SK-N-SH (cell line): ENCODE measurements around the gene CLK2. TPM values are rescaled to one million over a fixed set of nuclear protein-coding genes. Genes with fewer than 3 reads are reported as not detected.
A peak's percentile ranks its signal among the peaks of the same experiment; 100 is the strongest.

Experiments used
- CTCF ChIP-seq: fragments of 200-600 bp; sonication (generic); IDR thresholded peaks from 2 replicates; pipeline ENCODE4 v1.6.1; 2017; ENCODE audit warnings: antibody characterized with exemption, mild to moderate bottlenecking, moderate library complexity
- EZH2phosphoT487 ChIP-seq: fragments of 200-600 bp; sonication (generic); IDR thresholded peaks from 2 replicates; pipeline ENCODE4 v1.6.1; 2017; ENCODE audit warnings: low read depth, mixed run types, mild to moderate bottlenecking, antibody characterized with exemption, moderate library complexity, borderline replicate concordance
- FOSL2 ChIP-seq: IDR thresholded peaks from 2 replicates; pipeline ENCODE4 v1.4.0; 2012; ENCODE audit warnings: low read depth, mild to moderate bottlenecking, moderate library complexity, borderline replicate concordance
- FOXJ3 ChIP-seq: sonication (generic); formaldehyde crosslinking; IDR thresholded peaks from 2 replicates; pipeline ENCODE4 v1.5.1; 2020; ENCODE audit warnings: mild to moderate bottlenecking, missing genetic modification reagents
- FOXM1 ChIP-seq: IDR thresholded peaks from 2 replicates; pipeline ENCODE4 v1.4.0; 2012; ENCODE audit warnings: low read depth, mild to moderate bottlenecking
- GABPA ChIP-seq: IDR thresholded peaks from 2 replicates; pipeline ENCODE4 v1.4.0; 2012; ENCODE audit warnings: low read depth, mild to moderate bottlenecking
- MAX ChIP-seq: IDR thresholded peaks from 2 replicates; pipeline ENCODE4 v1.4.0; 2012; ENCODE audit warnings: low read depth
- MEF2A ChIP-seq: IDR thresholded peaks from 2 replicates; pipeline ENCODE4 v1.4.0; 2012; ENCODE audit warnings: low read depth, borderline replicate concordance
- NRF1 ChIP-seq: IDR thresholded peaks from 2 replicates; pipeline ENCODE4 v1.6.1; 2012; ENCODE audit warnings: low read depth, mild to moderate bottlenecking, low read length
- PBX3 ChIP-seq: IDR thresholded peaks from 2 replicates; pipeline ENCODE4; 2012
- RCOR1 ChIP-seq: fragments of 150-350 bp; IDR thresholded peaks from 2 replicates; pipeline ENCODE4 v1.6.1; 2017; ENCODE audit warnings: antibody characterized with exemption, low read length
- REST ChIP-seq: IDR thresholded peaks from 2 replicates; pipeline ENCODE4 v1.6.1; 2012; ENCODE audit warnings: mild to moderate bottlenecking, low read depth, low read length, moderate library complexity
- RXRA ChIP-seq: IDR thresholded peaks from 2 replicates; pipeline ENCODE4 v1.4.0; 2012; ENCODE audit warnings: low read depth, mild to moderate bottlenecking, borderline replicate concordance
- SIN3A ChIP-seq: IDR thresholded peaks from 2 replicates; pipeline ENCODE4 v1.6.1; 2012; ENCODE audit warnings: low read depth, mild to moderate bottlenecking, low read length, moderate library complexity, borderline replicate concordance
- TAF1 ChIP-seq: IDR thresholded peaks from 2 replicates; pipeline ENCODE4 v1.6.1; 2012; ENCODE audit warnings: low read depth, mild to moderate bottlenecking, low read length, moderate library complexity, borderline replicate concordance
- USF1 ChIP-seq: IDR thresholded peaks from 2 replicates; pipeline ENCODE4 v1.4.0; 2012; ENCODE audit warnings: low read depth, borderline replicate concordance
- USF2 ChIP-seq: fragments of 150-350 bp; IDR thresholded peaks from 2 replicates; pipeline ENCODE4 v1.6.1; 2017; ENCODE audit warnings: antibody characterized with exemption, low read length, low read depth, borderline replicate concordance
- polyA plus RNA-seq, 3 experiments: library from polyadenylated mRNA; depleted of rRNA; stranded (reverse); fragments of >200 nt; gene quantifications; 2 replicates each; pipeline ENCODE4 v1.2.3, GENCODE V29; 2012

CLK2 gene
- polyA plus RNA-seq, 1 of the 3 experiments (the other 2 are of a cell fraction) = 76.7 TPM

- TF ChIP-seq FOXJ3 (CRISPR knock-in tag) = no peak
- no peak for TF ChIP-seq REST
- 0 out of 2 replicates have a peak, but pooled peaks have one; percentile 21 for TF ChIP-seq USF2
- TF ChIP-seq MEF2A = no peak
- peak; percentile 41 for TF ChIP-seq TAF1
- no peak for TF ChIP-seq FOSL2
- TF ChIP-seq EZH2phosphoT487 = no peak
- peak; percentile 75 for TF ChIP-seq PBX3
- TF ChIP-seq SIN3A = peak; percentile 86; the same call in 1 of the 2 replicates
- no peak for TF ChIP-seq RCOR1
- 0 out of 2 replicates have a peak, but pooled peaks have one; percentile 10 for TF ChIP-seq NRF1
- no peak for TF ChIP-seq CTCF
- peak; percentile 82; the same call in 1 of the 2 replicates for TF ChIP-seq USF1
- TF ChIP-seq RXRA = no peak
- no peak; the same call in 1 of the 2 replicates for TF ChIP-seq MAX
- TF ChIP-seq GABPA = peak; percentile 69
- no peak for TF ChIP-seq FOXM1
These were observed 35.5 kb upstream of the CLK2 start, which contains the start of gene FDPS (continued) for GRCh38 chr1:155308493-155309422.
